Fibroblast of mammary gland (primary cell): Measurements from ENCODE around the gene SV2C.

Experiments
- DNase-seq: peaks from one replicate; pipeline ENCODE4 v3.0.0-alpha.2; 2010; ENCODE audit warnings: low read depth
- H3K4me3 ChIP-seq: 2 replicates; pipeline ENCODE4 v1.5.1; 2011; ENCODE audit warnings: low read depth, mild to moderate bottlenecking, low read length, moderate library complexity; ENCODE audit not compliant: control insufficient read depth
- CTCF ChIP-seq: conservative IDR thresholded peaks from 2 replicates; pipeline ENCODE4 v1.5.1; 2011; ENCODE audit warnings: low read depth, low read length, inconsistent platforms; ENCODE audit not compliant: control insufficient read depth, insufficient read depth

Gene SV2C

DNA sequence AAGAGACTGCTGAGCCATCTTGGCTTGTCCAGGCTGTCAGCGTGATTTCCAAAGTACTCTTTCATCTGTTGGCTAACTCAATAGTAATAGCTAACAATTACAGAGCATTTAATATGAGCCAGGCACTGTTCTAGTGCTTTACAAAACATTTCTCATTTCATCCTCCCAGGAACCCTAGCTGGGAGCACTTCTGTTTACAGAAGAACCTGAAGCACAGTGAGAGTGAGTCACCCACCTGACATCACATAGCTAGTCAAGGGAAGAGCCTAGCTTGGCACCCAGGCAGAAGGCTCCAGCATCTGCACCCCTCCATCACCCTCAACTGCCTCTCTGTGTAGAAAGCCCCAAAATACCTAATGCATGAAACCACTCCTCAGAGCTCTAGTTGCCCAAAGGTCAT lies 262.4 kb downstream of the SV2C start:
- no peak overlapping the region for H3K4me3 ChIP-seq
- peak; percentile 4 for DNase-seq
- TF ChIP-seq CTCF, result no peak

GRCh38 chr5:76351176-76351575 lies 268.0 kb downstream of the SV2C start:
- DNase-seq, result no peak
- no peak overlapping the region for H3K4me3 ChIP-seq
- TF ChIP-seq CTCF, result no peak

DNA sequence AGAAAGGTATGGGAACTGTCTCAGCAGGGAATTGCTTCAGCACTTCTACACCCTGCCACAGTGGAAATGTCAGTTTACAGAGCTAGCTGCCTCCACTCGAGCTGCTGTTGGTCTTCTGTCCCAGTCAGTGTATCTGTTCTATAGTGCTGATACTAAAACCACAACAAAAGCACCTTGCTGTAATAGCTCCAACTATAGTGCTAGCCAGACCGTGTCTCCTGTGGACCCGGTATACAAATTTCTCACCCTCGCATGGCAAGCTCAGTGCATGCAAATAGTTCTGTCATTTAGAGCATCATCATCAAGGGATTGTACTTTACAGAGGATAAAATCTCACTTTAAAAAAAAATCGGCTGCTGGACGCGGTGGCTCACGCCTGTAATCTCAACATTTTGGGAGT lies 268.4 kb downstream of the SV2C start:
- no peak overlapping the region for H3K4me3 ChIP-seq
- TF ChIP-seq CTCF, result no peak
- DNase-seq, result no peak

DNA sequence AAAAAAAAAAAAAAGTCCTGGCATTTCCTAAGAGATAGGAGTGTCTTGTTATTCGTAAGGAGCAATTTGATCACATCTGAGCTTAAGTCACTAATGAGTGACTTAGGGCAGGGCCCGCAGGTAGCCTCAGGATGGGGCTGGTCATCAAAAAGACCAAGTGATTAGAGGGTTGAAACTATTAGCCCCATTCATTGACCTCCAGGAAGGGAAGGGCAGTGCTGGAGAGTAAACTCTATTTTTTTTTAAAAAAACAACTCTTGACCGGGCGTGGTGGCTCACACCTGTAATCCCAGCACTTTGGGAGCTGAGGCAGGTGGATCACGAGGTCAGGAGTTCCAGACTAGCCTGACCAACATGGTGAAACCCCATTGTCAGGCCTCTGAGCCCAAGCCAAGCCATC lies 273.7 kb downstream of the SV2C start:
- DNase-seq, result no peak
- TF ChIP-seq CTCF, result no peak
- no peak overlapping the region for H3K4me3 ChIP-seq

DNA sequence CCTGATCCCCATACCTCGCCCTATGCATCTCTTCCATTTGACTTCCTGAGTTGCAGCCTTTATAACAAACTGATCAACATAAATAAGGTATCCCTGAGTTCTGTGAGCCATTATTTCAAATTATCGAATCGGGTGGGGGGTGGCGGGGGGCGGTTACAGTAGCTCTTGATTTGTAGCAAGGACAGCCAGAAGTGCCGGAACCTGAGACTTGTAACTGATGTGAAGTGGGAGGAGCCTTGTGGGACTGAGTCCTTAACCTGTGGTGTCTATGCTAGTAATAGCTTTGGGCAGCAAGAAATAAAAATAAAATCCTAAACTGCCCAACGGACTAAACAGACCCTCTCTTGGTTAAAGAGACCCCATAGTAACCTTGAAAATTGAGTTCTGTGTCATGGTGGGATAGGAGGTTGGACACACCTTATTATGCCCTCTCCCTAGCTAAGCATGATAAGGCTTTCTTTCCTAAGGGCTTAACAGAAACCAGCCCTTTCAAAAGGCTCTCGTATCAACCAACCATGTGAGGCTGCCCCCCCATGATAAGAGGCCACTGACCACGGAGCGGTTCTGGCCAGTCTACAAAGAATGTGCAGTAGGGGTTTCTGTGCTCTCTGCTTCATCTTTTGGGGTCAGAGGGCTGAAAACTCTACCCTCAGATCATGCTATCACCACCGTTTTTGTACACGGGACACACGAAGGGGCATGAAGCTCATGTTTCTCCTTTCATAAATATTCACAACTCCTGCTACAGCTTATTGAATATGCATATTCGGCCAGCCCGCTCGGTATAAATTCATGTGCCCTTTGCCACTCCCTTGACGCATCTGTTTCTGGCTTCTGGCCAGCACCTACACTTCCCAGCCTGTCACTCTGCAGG lies 280.4 kb downstream of the SV2C start:
- no peak for TF ChIP-seq CTCF
- DNase-seq, result no peak
- H3K4me3 ChIP-seq, result no peak overlapping the region

DNA sequence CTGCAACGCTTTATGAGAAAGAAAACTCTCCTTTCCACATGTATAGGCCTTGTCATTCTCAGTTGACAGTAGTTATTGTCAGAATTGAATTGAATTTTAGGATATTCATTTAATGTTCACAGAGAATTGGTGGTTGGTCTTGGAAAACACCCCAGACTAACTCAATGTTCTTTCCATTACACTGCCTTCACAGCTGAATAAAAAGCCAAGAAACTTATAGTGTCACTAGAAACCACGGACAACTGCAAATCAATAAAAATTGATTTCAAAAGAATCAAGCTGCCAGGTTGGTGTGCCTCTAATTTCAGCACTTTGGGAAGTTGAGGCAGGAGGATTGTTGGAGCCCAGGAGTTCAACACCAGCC lies 281.0 kb downstream of the SV2C start:
- H3K4me3 ChIP-seq, result no peak overlapping the region
- DNase-seq, result no peak
- no peak for TF ChIP-seq CTCF
